Upper lobe of right lung (tissue), 1 donor: ENCODE measurements around the gene SMTNL1. TPM values are rescaled to one million over a fixed set of nuclear protein-coding genes. Genes with fewer than 3 reads are reported as not detected.

Experiments used
- ATAC-seq: fragments of 200-7000 bp; cut with Tn5 transposase; one replicate; pipeline ENCODE4 v1.9.1; 2020; ENCODE audit warnings: mild to moderate bottlenecking, moderate library complexity
- DNase-seq: peaks from one replicate; pipeline ENCODE4 v3.0.0-alpha.2; 2020
- H3K27ac ChIP-seq: fragments of 200-600 bp; one replicate; pipeline ENCODE4 v1.8.0; 2022
- H3K27me3 ChIP-seq: fragments of 200-600 bp; one replicate; pipeline ENCODE4 v1.8.0; 2022; ENCODE audit warnings: mild to moderate bottlenecking
- H3K36me3 ChIP-seq: fragments of 200-600 bp; one replicate; pipeline ENCODE4 v1.8.0; 2022
- H3K4me1 ChIP-seq: fragments of 200-600 bp; one replicate; pipeline ENCODE4 v1.8.0; 2022
- H3K4me3 ChIP-seq: fragments of 200-600 bp; one replicate; pipeline ENCODE4 v1.8.0; 2022; ENCODE audit warnings: mild to moderate bottlenecking
- H3K9me3 ChIP-seq: fragments of 200-600 bp; one replicate; pipeline ENCODE4 v1.8.0; 2022
- CTCF ChIP-seq: fragments of 200-600 bp; IDR thresholded peaks from one replicate; pipeline ENCODE4 v1.8.0; 2022; ENCODE audit warnings: antibody characterized with exemption
- intact Hi-C: fragments of 100-400 bp; cut with DNase I; formaldehyde crosslinking; loops from one replicate; pipeline ENCODE4 v1.11.0; 2022
- total RNA-seq: library from RNA; stranded (reverse); fragmentation: NEBNext Ultra II Directional; extraction: Animal tissue kit (Norgen Biotek cat#: 25700); gene quantifications from one replicate; pipeline ENCODE4 v1.2.1, GENCODE V29; 2021
- donor health status: DM: no; HTN: yes; CAD: no; lungs with severe emphysema.

SMTNL1 gene
- total RNA-seq, 1 donor from 2014 or later: not detected

DNA sequence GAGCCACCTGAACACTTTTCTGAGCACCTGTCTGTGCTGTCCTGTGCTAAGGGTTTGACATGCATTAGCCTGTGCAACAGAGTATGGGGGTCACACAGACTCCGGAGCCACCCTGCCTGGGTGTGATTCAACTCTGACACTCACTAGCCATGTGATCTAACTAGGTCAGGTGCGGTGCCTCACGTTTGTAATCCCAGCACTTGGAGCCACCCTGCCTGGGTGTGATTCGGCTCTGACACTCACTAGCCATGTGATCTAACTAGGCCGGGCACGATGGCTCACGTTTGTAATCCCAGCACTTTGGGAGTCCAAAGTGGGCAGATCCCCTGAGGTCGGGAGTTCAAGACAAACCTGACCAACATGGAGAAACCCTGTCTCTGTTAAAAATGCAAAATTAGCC is 18.6 kb downstream of the SMTNL1 start:
- Histone ChIP-seq H3K4me1 (no peaks in the 10 kb centered on the region), H3K9me3 (no peaks in the 10 kb centered on the region), H3K36me3 (peaks cover 94% of the 10 kb centered on the region), H3K27me3 (no peaks in the 10 kb centered on the region), H3K27ac (no peak overlapping the region), H3K4me3 (no peak overlapping the region)
- DNase-seq (no peak), ATAC-seq (no peak)
- intact Hi-C loops: no loop called here
- no peak for TF ChIP-seq CTCF

- DNase-seq: no peak
- peaks cover 8% of the 10 kb centered on the region for H3K4me1 ChIP-seq
- H3K27me3 ChIP-seq: no peaks in the 10 kb centered on the region
- H3K27ac ChIP-seq: no peak overlapping the region
- no peak overlapping the region for H3K4me3 ChIP-seq
- peaks cover 53% of the 10 kb centered on the region for H3K36me3 ChIP-seq
- no peaks in the 10 kb centered on the region for H3K9me3 ChIP-seq
- no peak for ATAC-seq
- intact Hi-C loops: no loop called here
- no peak for TF ChIP-seq CTCF
Measured at GRCh38 chr11:57560146-57560545, 22.8 kb downstream of the SMTNL1 start.

DNA sequence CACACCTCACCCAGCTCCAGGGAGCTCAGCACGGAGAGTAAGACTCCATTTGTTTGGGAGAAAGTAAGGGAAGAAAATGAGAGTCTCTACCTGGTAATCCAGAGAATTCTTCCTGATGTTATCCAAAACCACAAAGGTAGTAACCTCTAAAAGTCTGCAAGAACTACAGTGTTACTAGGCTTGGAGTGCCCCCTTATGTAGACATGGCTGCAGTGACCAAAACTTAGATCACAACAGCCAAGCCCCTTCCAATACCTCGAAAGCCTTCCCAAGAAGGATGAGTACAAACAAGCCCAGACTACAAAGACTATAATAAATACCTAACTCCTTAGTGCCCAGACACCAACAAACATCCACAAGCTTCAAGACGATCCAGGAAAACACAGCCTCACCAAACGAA is 25.2 kb downstream of the SMTNL1 start:
- DNase-seq: no peak
- Histone ChIP-seq H3K27me3 (no peaks in the 10 kb centered on the region), H3K36me3 (peaks cover 28% of the 10 kb centered on the region), H3K4me3 (no peak overlapping the region), H3K4me1 (peaks cover 20% of the 10 kb centered on the region), H3K9me3 (no peaks in the 10 kb centered on the region), H3K27ac (no peak overlapping the region)
- ATAC-seq: no peak
- no peak for TF ChIP-seq CTCF
- intact Hi-C loops: no loop called here

DNA sequence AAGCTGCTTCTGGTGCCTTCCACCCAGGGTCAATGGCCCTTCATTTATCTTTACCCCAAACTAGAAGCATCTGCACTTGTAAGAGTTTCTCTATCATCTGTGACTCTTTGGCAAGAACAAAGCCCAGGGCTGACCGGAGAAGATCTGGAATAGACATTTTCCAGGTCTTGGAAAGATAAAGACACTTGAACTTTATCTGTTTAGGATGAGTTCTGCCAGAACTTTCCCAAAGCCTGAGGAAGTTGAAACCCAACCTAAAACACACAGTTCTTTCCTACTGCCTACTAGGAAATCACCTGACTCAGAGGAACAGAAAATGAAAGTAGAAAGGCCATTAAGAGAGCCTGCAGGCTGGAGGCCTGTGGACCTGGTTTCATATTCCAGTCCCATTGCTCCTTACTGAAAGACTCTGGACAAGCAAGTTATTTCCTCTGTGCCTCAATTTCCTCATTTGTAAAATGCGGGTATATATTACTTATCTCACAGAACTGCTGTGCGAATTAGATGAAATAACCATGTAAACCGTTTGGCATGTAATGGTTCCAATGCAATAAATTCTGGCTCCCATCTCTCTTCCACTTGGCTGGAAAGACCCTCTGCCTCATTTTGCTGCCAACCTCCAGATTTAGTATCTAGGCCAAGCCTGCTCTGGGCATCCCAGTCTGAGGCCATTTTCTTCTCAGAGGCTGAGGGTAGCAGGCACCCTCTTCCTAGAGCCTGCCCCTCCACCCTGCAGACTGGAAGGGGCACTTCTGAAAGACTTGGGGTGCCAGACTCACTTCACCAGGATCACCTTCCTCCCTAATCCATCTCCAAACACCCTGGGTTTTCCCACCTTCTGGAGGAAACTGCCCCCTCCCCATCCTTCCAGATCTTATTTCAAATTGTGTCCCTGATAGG is 28.9 kb downstream of the SMTNL1 start:
- peak overlapping the region; percentile 96 for H3K4me3 ChIP-seq
- DNase-seq (no peak), ATAC-seq (peak; percentile 60)
- H3K27me3 ChIP-seq: no peaks in the 10 kb centered on the region
- peak overlapping the region; percentile 89 for H3K27ac ChIP-seq
- H3K36me3 ChIP-seq: no peaks in the 10 kb centered on the region
- H3K4me1 ChIP-seq: peaks cover 19% of the 10 kb centered on the region
- TF ChIP-seq CTCF: no peak
- H3K9me3 ChIP-seq: no peaks in the 10 kb centered on the region
- intact Hi-C loops: loop anchor here (5.0 kb wide), 1 partner anchor 76 kb away; no protein-coding TSS in a partner anchor

DNA sequence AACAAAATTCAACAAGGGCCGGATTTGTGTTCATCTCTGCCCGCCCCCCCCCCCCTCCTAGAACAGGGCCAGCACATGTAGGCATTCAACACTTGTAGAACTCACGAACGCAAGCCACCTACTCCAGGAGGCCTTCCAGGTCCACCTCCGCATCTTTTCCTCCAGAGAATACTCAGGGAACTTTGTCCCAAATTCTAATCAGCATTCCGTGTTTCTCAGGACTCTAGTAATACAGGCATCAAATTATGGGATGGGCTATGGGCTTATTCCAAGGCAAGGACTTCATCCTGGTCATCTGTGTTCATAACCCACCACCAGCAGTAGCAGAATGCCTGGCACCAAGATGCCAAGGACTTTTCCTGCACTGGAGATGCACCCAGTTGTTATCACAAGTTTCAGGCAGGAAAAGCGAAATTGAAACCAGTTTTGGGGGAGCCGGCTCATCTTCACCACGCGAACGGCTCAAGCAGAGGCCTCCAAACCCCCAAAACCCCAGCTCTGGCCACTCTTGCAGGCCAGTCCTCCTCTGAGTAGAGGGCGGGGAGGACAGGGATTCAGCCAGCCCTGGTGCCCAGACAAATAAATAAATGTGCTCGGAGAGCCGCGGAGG is 29.6 kb downstream of the SMTNL1 start:
- no peak for DNase-seq
- no peaks in the 10 kb centered on the region for H3K27me3 ChIP-seq
- intact Hi-C loops: loop anchor here (5.0 kb wide), 1 partner anchor 75 kb away; no protein-coding TSS in a partner anchor
- TF ChIP-seq CTCF: no peak
- H3K36me3 ChIP-seq: no peaks in the 10 kb centered on the region
- H3K9me3 ChIP-seq: no peaks in the 10 kb centered on the region
- peak overlapping the region; percentile 89 for H3K27ac ChIP-seq
- H3K4me1 ChIP-seq: peaks cover 12% of the 10 kb centered on the region
- ATAC-seq: no peak
- peak overlapping the region; percentile 96 for H3K4me3 ChIP-seq
